Adrenal gland (tissue), 12 donors: ENCODE measurements around the gene HAS3. TPM values are rescaled to one million over a fixed set of nuclear protein-coding genes. Genes with fewer than 3 reads are reported as not detected.

ENCODE experiments used
- DNase-seq, 7 donors: peaks; one replicate each; pipeline ENCODE4 v3.0.0-alpha.2; 2019 to 2020
- H3K27ac ChIP-seq, 5 donors: fragments of 200-600 bp; sonication (generic) in 4 of 5; 1 replicate in 3 of 5; 2 replicates in 2 of 5; pipeline versions ENCODE4 v1.5.1 to v1.8.0; 2016 to 2020; ENCODE audit warnings: mild to moderate bottlenecking in 1 of 5
- H3K27me3 ChIP-seq: fragments of 200-600 bp; 2 replicates; pipeline ENCODE4 v1.8.0; 2021
- H3K36me3 ChIP-seq, 2 donors: fragments of 200-600 bp; replicated peaks in 1 of 2; 1 replicate in 1 of 2; 2 replicates in 1 of 2; pipeline versions ENCODE4 v1.5.1 to v1.8.0; 2018 to 2022
- H3K4me1 ChIP-seq, 2 donors: fragments of 200-600 bp; replicated peaks in 1 of 2; 1 replicate in 1 of 2; 2 replicates in 1 of 2; pipeline versions ENCODE4 v1.5.1 to v1.8.0; 2018 to 2021
- H3K4me3 ChIP-seq, 4 donors: fragments of 200-600 bp; sonication (generic) in 3 of 4; one replicate each; pipeline ENCODE4 v1.5.1; 2016 to 2018
- H3K9me3 ChIP-seq, 3 donors: fragments of 200-600 bp; sonication (generic) in 1 of 3; replicated peaks in 1 of 3; 1 replicate in 2 of 3; 2 replicates in 1 of 3; pipeline versions ENCODE4 v1.5.1 to v1.8.0; 2016 to 2021
- CTCF ChIP-seq, 6 experiments: fragments of 450-650 bp in 4 of 6; fragments of 200-600 bp in 2 of 6; sonication (generic) in 1 of 6; IDR thresholded peaks; 1 replicate in 5 of 6; 2 replicates in 1 of 6; pipeline versions ENCODE4 v1.5.1 to v1.8.0; 2016 to 2021; ENCODE audit warnings: antibody characterized with exemption in 6 of 6, mild to moderate bottlenecking in 2 of 6, moderate library complexity in 1 of 6
- POLR2A ChIP-seq, 2 donors: fragments of 450-650 bp; IDR thresholded peaks; one replicate each; pipeline ENCODE4 v1.6.1; 2017; ENCODE audit warnings: antibody characterized with exemption in 2 of 2, mild to moderate bottlenecking in 2 of 2, moderate library complexity in 1 of 2
- WGBS, 4 donors: extraction: QIAGEN DNeasy Blood & Tissue Kit in 2 of 4; methylation state at CpG; one replicate each; pipeline versions ENCODE4 v1.1.5 to v1.1.7; 2013 to 2017; 5-methylcytosine and 5-hydroxymethylcytosine counted together
- intact Hi-C, 2 donors: fragments of 100-400 bp; cut with DNase I; formaldehyde crosslinking; loops; one replicate each; pipeline versions ENCODE4 v1.14.1 to v1.15.0; 2022 to 2023
- polyA plus RNA-seq, 3 donors: library from polyadenylated mRNA; stranded (reverse); fragments of 200-250 nt in 2 of 3; fragments of 350-450 nt in 1 of 3; fragmentation: Illumina TruSeq in 1 of 3; extraction: RNeasy Lipid Tissue Mini Kit (QIAGEN cat#74804) in 1 of 3; gene quantifications; one replicate each; pipeline ENCODE4 v1.2.3, GENCODE V29; 2013 to 2014
- total RNA-seq, 9 donors: library from RNA; depleted of rRNA in 4 of 9; stranded (reverse); fragments of >200 nt in 4 of 9; fragments of 120-200 nt in 1 of 9; fragmentation: NEBNext Ultra II Directional in 1 of 9; extraction: Animal tissue kit (Norgen Biotek cat#: 25700) in 1 of 9; gene quantifications; one replicate each; pipeline versions ENCODE4 v1.1.0 to v1.2.4, GENCODE V29; 2013 to 2023
- donor health status: healthy with polysubstance abuse.
- donor health status: Bipolar disorder and iron deficiency.
- donor health status: DM: yes; HTN: yes; CAD: no.
- donor health status: DM: no; HTN: no; CAD: no.
- donor health status: DM: no; HTN: no; CAD: no.
- donor health status: DM: yes; HTN: yes; CAD: no.

Gene HAS3
- total and polyA plus RNA-seq, 12 donors, result 0.06 to 1.2 (median 0.43) TPM

- H3K36me3 ChIP-seq, result no peaks in the 10 kb centered on the region
- no peaks in the 10 kb centered on the region for H3K27me3 ChIP-seq
- no peaks in the 10 kb centered on the region for H3K4me1 ChIP-seq
- H3K27ac ChIP-seq, result no peak overlapping the region
- 78 to 91% (median 83%) methylated on average over 3 of the region's 3 CpGs for WGBS, 4 donors
- intact Hi-C loops, result no loop called here
- H3K4me3 ChIP-seq, result no peak overlapping the region
- TF ChIP-seq CTCF (IDR thresholded peaks at IDR 0.05), result no peak
- TF ChIP-seq POLR2A (IDR thresholded peaks at IDR 0.05), result no peak
- H3K9me3 ChIP-seq, result no peaks in the 10 kb centered on the region
- no peak for DNase-seq
Measured at GRCh38 chr16:69071036-69071435, 34.4 kb upstream of the HAS3 start.

- intact Hi-C loops, result no loop called here
- TF ChIP-seq CTCF (IDR thresholded peaks at IDR 0.05), result no peak
- no peaks in the 10 kb centered on the region for H3K36me3 ChIP-seq
- H3K4me3 ChIP-seq, result no peak overlapping the region
- H3K27ac ChIP-seq, result no peak overlapping the region
- WGBS, 4 donors, result 68 to 95% (median 86%) methylated on average over 2 of the region's 2 CpGs
- no peak for DNase-seq
- H3K27me3 ChIP-seq, result no peaks in the 10 kb centered on the region
- no peaks in the 10 kb centered on the region for H3K4me1 ChIP-seq
- no peaks in the 10 kb centered on the region for H3K9me3 ChIP-seq
Measured at GRCh38 chr16:69072640-69072974, 32.8 kb upstream of the HAS3 start.

- TF ChIP-seq CTCF (IDR thresholded peaks at IDR 0.05), result no peak
- no peak for TF ChIP-seq POLR2A (IDR thresholded peaks at IDR 0.05)
- intact Hi-C loops, result no loop called here
Measured at GRCh38 chr16:69073181-69073702, 32.2 kb upstream of the HAS3 start.

GRCh38 chr16:69077251-69077650 lies 28.2 kb upstream of the HAS3 start:
- no peaks in the 10 kb centered on the region for H3K27me3 ChIP-seq
- intact Hi-C loops, result no loop called here
- H3K27ac ChIP-seq, result no peak overlapping the region
- TF ChIP-seq CTCF (IDR thresholded peaks at IDR 0.05), result no peak
- TF ChIP-seq POLR2A (IDR thresholded peaks at IDR 0.05), result no peak
- WGBS, 4 donors, result 82 to 95% (median 88%) methylated on average over 4 of the region's 4 CpGs
- H3K4me1 ChIP-seq, result no peaks in the 10 kb centered on the region
- DNase-seq, result no peak
- H3K36me3 ChIP-seq, result no peaks in the 10 kb centered on the region
- no peak overlapping the region for H3K4me3 ChIP-seq
- H3K9me3 ChIP-seq, result no peaks in the 10 kb centered on the region

More at GRCh38 chr16:69073181-69073702, 32.2 kb upstream of the HAS3 start:
- Histone ChIP-seq H3K27ac (no peak overlapping the region), H3K27me3 (no peaks in the 10 kb centered on the region), H3K4me1 (no peaks in the 10 kb centered on the region), H3K4me3 (no peak overlapping the region), H3K36me3 (no peaks in the 10 kb centered on the region), H3K9me3 (no peaks in the 10 kb centered on the region)
- DNase-seq, result peak in 5 of 7 donors; percentile 34 to 57 (median 38)
- WGBS, 4 donors, result 84 to 92% (median 88%) methylated on average over 10 of the region's 10 CpGs
